CD14-positive monocyte (primary cell): ENCODE measurements around the gene ERCC1. TPM values are rescaled to one million over a fixed set of nuclear protein-coding genes. Genes with fewer than 3 reads are reported as not detected.
A peak's percentile ranks its signal among the peaks of the same experiment; 100 is the strongest.

Experiments used
- DNase-seq, 3 donors: peaks; one replicate each; pipeline ENCODE4 v3.0.0-alpha.2; 2011 to 2022
- H2AFZ ChIP-seq: 2 replicates; pipeline ENCODE4 v1.6.0; 2012; ENCODE audit warnings: mild to moderate bottlenecking, low read depth, low read length, inconsistent platforms; ENCODE audit not compliant: insufficient read depth, poor library complexity, severe bottlenecking
- H3K27ac ChIP-seq, 2 donors: 1 replicate in 1 of 2; 2 replicates in 1 of 2; pipeline ENCODE4 v1.5.1; 2012 to 2013; ENCODE audit warnings: low read length in 2 of 2, control low read depth in 1 of 2, inconsistent platforms in 1 of 2, low read depth in 1 of 2, mild to moderate bottlenecking in 1 of 2
- H3K27me3 ChIP-seq, 2 donors: one replicate each; pipeline versions ENCODE4 v1.6.0 to v1.6.1; 2011 to 2013; ENCODE audit warnings: low read length in 2 of 2; ENCODE audit not compliant: control insufficient read depth in 2 of 2, insufficient read depth in 2 of 2
- H3K36me3 ChIP-seq, 2 donors: replicated peaks in 1 of 2; 1 replicate in 1 of 2; 2 replicates in 1 of 2; pipeline versions ENCODE4 v1.5.1 to v1.6.1; 2012 to 2013; ENCODE audit warnings: low read length in 2 of 2, control low read depth in 1 of 2, inconsistent platforms in 1 of 2, mild to moderate bottlenecking in 1 of 2; ENCODE audit not compliant: insufficient read depth in 2 of 2, control insufficient read depth in 1 of 2
- H3K4me1 ChIP-seq, 2 donors: 1 replicate in 1 of 2; 2 replicates in 1 of 2; pipeline versions ENCODE4 v1.5.1 to v1.6.1; 2012 to 2013; ENCODE audit warnings: low read length in 2 of 2, control low read depth in 1 of 2, inconsistent platforms in 1 of 2, mild to moderate bottlenecking in 1 of 2, moderate library complexity in 1 of 2; ENCODE audit not compliant: insufficient read depth in 2 of 2, control insufficient read depth in 1 of 2
- H3K4me2 ChIP-seq: replicated peaks from 2 replicates; pipeline ENCODE3; 2012; ENCODE audit warnings: low read length, moderate library complexity, mild to moderate bottlenecking; ENCODE audit not compliant: poor library complexity, severe bottlenecking; ENCODE audit errors: extremely low read depth
- H3K4me3 ChIP-seq, 3 experiments: fragments of 200-600 bp in 1 of 3; sonication (generic) in 1 of 3; replicated peaks in 1 of 3; 1 replicate in 2 of 3; 2 replicates in 1 of 3; pipeline ENCODE4 v1.5.1; 2011 to 2013; ENCODE audit warnings: low read length in 3 of 3, mild to moderate bottlenecking in 3 of 3, control low read depth in 2 of 3, low read depth in 2 of 3, inconsistent platforms in 1 of 3, moderate library complexity in 1 of 3
- H3K79me2 ChIP-seq: 2 replicates; pipeline ENCODE4 v1.6.0; 2012; ENCODE audit warnings: mild to moderate bottlenecking, control low read depth, inconsistent platforms, low read length, moderate library complexity; ENCODE audit not compliant: insufficient read depth
- H3K9ac ChIP-seq: 2 replicates; pipeline ENCODE4 v1.6.0; 2017; ENCODE audit warnings: low read length, mild to moderate bottlenecking; ENCODE audit not compliant: insufficient read depth, poor library complexity, severe bottlenecking
- H3K9me3 ChIP-seq, 2 donors: replicated peaks in 1 of 2; 1 replicate in 1 of 2; 2 replicates in 1 of 2; pipeline versions ENCODE4 v1.5.1 to v1.6.1; 2012 to 2013; ENCODE audit warnings: low read length in 2 of 2, control low read depth in 1 of 2; ENCODE audit not compliant: control insufficient read depth in 1 of 2, insufficient read depth in 1 of 2
- H4K20me1 ChIP-seq: 2 replicates; pipeline ENCODE4 v1.6.0; 2012; ENCODE audit warnings: mild to moderate bottlenecking, low read length, control low read depth, moderate library complexity; ENCODE audit not compliant: insufficient read depth
- H3K27ac Mint-ChIP-seq, 7 donors: one replicate each; pipeline ENCODE4 v1.8.0; 2020; ENCODE audit warnings: mild to moderate bottlenecking in 7 of 7, mixed read lengths in 7 of 7, moderate library complexity in 6 of 7, inconsistent platforms in 2 of 7
- H3K27me3 Mint-ChIP-seq, 3 donors: one replicate each; pipeline ENCODE4 v1.8.0; 2021 to 2022; ENCODE audit warnings: low read depth in 3 of 3, mild to moderate bottlenecking in 3 of 3, mixed read lengths in 3 of 3, moderate library complexity in 3 of 3, inconsistent platforms in 1 of 3
- H3K36me3 Mint-ChIP-seq, 2 donors: one replicate each; pipeline ENCODE4 v1.8.0; 2020; ENCODE audit warnings: mixed read lengths in 2 of 2, inconsistent platforms in 1 of 2, mild to moderate bottlenecking in 1 of 2
- H3K4me1 Mint-ChIP-seq: one replicate; pipeline ENCODE4 v1.8.0; 2020; ENCODE audit warnings: mild to moderate bottlenecking, mixed read lengths
- H3K4me3 Mint-ChIP-seq, 2 donors: one replicate each; pipeline ENCODE4 v1.8.0; 2020; ENCODE audit warnings: mild to moderate bottlenecking in 2 of 2, mixed read lengths in 2 of 2, moderate library complexity in 1 of 2
- H3K9me3 Mint-ChIP-seq, 7 donors: one replicate each; pipeline ENCODE4 v1.8.0; 2020 to 2022; ENCODE audit warnings: mixed read lengths in 7 of 7, mild to moderate bottlenecking in 6 of 7, moderate library complexity in 6 of 7, inconsistent platforms in 2 of 7
- CTCF ChIP-seq: fragments of 200-600 bp; IDR thresholded peaks from one replicate; pipeline ENCODE4 v1.8.0; 2022; ENCODE audit warnings: antibody characterized with exemption, mild to moderate bottlenecking
- WGBS: methylation state at CpG from one replicate; pipeline ENCODE4 v1.1.5; 2013; ENCODE audit warnings: missing lambda C conversion rate; ENCODE audit not compliant: insufficient coverage; 5-methylcytosine and 5-hydroxymethylcytosine counted together
- intact Hi-C, 2 donors: fragments of 100-400 bp; cut with micrococcal nuclease; formaldehyde crosslinking; loops; one replicate each; pipeline versions ENCODE4 v1.15.0 to v1.15.1; 2023
- polyA plus RNA-seq, 3 donors: library from polyadenylated mRNA; depleted of rRNA in 1 of 3; unstranded in 2 of 3; stranded (reverse) in 1 of 3; fragments of 300-500 nt in 2 of 3; fragments of >200 nt in 1 of 3; fragmentation: Illumina TruSeq in 2 of 3; gene quantifications; 1 replicate in 2 of 3; 2 replicates in 1 of 3; pipeline ENCODE4 v1.2.3, GENCODE V29; 2012 to 2021

ERCC1 gene
- polyA plus RNA-seq, 3 donors, result 62.2 to 78.2 (median 74.6) TPM

- H3K36me3 Mint-ChIP-seq, result peaks cover 5 to 7% of the 10 kb centered on the region in 2 donors
- H3K27ac ChIP-seq, result peak overlapping the region; percentile 87 to 97
- WGBS, result 2% methylated on average over 11 of the region's 15 CpGs
- H3K9ac ChIP-seq, result peak overlapping the region; percentile 83
- H2AFZ ChIP-seq, result no peak overlapping the region
- H3K9me3 Mint-ChIP-seq, result peaks cover 0 to 7% (median 2%) of the 10 kb centered on the region in 7 donors
- H4K20me1 ChIP-seq, result no peaks in the 10 kb centered on the region
- H3K27ac Mint-ChIP-seq, result peak overlapping the region; percentile 93 to 100 (median 98)
- H3K36me3 ChIP-seq, result no peaks in the 10 kb centered on the region
- H3K27me3 Mint-ChIP-seq, result peaks cover 0 to 8% (median 7%) of the 10 kb centered on the region in 3 donors
- peaks cover 44 to 59% of the 10 kb centered on the region in 2 donors for H3K4me1 ChIP-seq
- intact Hi-C loops, result loop anchor here in 1 of 2 donors (1.0 to 2.0 kb wide), 2 partner anchors 12 to 14 kb away; no protein-coding TSS in a partner anchor
- no peak for TF ChIP-seq CTCF
- peaks cover 0 to 3% of the 10 kb centered on the region in 2 donors for H3K27me3 ChIP-seq
- peak; percentile 99 to 100 (median 100) for DNase-seq
- H3K4me1 Mint-ChIP-seq, result peaks cover 54% of the 10 kb centered on the region
- peak overlapping the region; percentile 30 to 67 (median 33) for H3K4me3 ChIP-seq
- no peaks in the 10 kb centered on the region for H3K79me2 ChIP-seq
- H3K4me2 ChIP-seq, result peak overlapping the region; percentile 73
- peak overlapping the region; percentile 82 to 89 for H3K4me3 Mint-ChIP-seq
- H3K9me3 ChIP-seq, result no peaks in the 10 kb centered on the region
Measured at GRCh38 chr19:45442778-45443461, 19.2 kb upstream of the ERCC1 start.

DNA sequence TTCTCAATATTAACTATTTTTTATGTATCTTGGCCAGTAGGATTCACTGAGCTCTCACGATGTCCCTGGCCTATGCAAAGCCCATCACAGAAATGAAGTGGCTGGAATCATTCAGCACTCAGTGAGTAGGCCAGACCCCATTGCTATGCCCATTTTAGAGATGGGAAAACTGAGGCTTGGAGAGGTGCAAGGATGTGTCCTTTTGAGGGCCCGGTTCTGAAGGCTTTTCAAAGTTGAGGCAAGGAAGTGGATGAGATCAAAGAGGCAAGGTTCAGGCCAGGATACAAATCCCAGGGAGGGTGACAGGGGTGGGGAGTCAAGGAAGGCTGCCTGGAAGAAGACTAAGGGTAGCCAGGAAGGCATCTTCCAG is 18.7 kb upstream of the ERCC1 start:
- Mint-ChIP-seq H3K4me1 (peaks cover 52% of the 10 kb centered on the region), H3K27me3 (peaks cover 0 to 7% (median 6%) of the 10 kb centered on the region in 3 donors), H3K27ac (peak overlapping the region; percentile 93 to 100 (median 98)), H3K36me3 (peaks cover 5 to 7% of the 10 kb centered on the region in 2 donors), H3K9me3 (peaks cover 0 to 7% (median 2%) of the 10 kb centered on the region in 7 donors), H3K4me3 (peak overlapping the region; percentile 82 to 89)
- TF ChIP-seq CTCF, result no peak
- H3K4me1 ChIP-seq, result peaks cover 44 to 59% of the 10 kb centered on the region in 2 donors
- peak overlapping the region; percentile 83 for H3K9ac ChIP-seq
- DNase-seq, result no peak
- H3K79me2 ChIP-seq, result no peaks in the 10 kb centered on the region
- peak overlapping the region; percentile 73 for H3K4me2 ChIP-seq
- peaks cover 0 to 3% of the 10 kb centered on the region in 2 donors for H3K27me3 ChIP-seq
- no peaks in the 10 kb centered on the region for H3K9me3 ChIP-seq
- H3K27ac ChIP-seq, result peak overlapping the region; percentile 87 to 97
- H4K20me1 ChIP-seq, result no peaks in the 10 kb centered on the region
- peak overlapping the region in 1 of 3 experiments; percentile 67 for H3K4me3 ChIP-seq
- intact Hi-C loops, result loop anchor here in 1 of 2 donors (2.0 kb wide), 1 partner anchor 14 kb away; no protein-coding TSS in a partner anchor
- H3K36me3 ChIP-seq, result no peaks in the 10 kb centered on the region
- WGBS, result 80% methylated on average over 1 of the region's 2 CpGs
- H2AFZ ChIP-seq, result no peak overlapping the region
